T1000 (cell line): Measurements from ENCODE around the gene STS.

ENCODE experiments used
- DNase-seq: peaks from one replicate; lab custom pipeline; 2025; ENCODE audit warnings: mixed read lengths; lab: John Stamatoyannopoulos, UW

Gene STS

DNA sequence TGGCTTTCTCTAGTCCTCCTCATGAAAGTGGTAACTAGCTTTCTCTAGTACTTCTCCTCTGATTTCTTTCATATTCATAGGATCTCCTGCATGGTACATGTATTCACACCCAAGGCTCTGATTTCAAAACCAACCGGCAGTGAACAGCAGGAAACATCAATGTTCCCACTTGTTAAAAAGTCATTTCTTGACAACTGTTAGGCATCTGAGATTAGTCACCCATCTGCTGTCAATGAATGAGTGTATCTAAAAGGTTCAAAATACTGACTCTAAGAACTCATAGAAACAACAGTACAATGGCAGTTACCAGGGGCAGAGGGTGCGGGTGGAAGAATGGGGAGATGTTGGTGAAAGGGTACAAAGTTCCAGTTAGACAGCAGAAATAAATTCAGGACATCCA, 31.9 kb downstream of the STS start:
- no peak for DNase-seq

GRCh38 chrX:7184816-7185215, 37.3 kb downstream of the STS start:
- no peak for DNase-seq

DNA sequence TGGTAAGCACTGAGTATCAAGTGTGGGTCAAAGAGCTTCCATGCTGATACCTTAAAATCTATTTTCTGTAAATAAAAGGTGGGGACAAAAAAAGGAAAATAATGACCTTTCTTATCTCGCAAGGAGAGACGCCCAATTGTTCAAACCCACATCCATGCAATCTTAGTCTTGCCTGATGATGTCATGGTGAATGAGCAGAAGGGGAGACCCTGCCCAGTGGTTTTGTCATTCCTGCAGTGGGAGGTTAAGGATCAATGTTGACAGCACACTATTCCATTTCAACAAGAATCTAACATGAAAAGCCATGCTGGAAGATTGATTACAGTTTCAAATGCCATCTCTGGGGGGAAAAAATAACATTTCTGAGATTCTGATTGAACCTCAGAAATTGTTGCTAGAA, 41.2 kb downstream of the STS start:
- DNase-seq = no peak

DNA sequence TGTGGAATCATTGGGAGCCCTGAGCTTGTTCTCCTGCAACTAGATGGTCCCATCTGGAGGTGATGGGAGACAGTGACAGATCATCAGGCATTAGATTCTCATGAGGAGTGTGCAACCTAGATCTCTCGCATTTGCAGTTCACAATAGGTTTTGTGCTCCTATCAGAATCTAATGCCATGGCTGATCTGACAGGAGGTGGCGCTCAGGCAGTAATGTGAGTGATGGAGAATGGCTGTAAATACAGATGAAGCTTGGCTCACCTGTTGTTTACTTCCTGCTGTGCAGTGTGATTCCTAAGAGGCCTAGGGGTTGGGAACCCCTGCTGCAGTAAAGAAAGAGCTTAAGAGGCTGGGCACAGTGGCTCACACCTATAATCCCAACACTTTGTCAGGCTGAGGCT, 42.6 kb downstream of the STS start:
- DNase-seq = no peak

DNA sequence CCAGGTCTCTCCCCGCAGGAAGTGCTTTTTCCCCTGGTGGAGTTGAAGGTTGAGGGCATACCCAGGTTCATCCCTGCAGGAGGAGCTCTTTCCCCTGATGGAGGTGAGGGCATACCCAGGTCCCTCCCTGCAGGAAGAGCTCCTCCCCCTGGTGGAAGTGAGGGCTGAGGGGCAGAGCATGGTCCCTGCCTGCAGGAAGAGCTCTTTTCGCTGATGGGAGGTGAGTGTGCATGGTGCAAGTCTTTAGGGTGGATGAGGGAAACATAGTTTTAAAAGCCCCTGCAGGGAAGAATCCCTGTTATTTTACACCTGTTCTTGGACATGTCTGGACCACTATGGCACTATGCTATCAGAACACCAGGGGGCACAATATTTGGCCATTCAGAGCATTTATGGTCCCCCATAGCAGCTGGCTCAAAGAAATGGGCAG, 44.2 kb downstream of the STS start:
- no peak for DNase-seq

DNA sequence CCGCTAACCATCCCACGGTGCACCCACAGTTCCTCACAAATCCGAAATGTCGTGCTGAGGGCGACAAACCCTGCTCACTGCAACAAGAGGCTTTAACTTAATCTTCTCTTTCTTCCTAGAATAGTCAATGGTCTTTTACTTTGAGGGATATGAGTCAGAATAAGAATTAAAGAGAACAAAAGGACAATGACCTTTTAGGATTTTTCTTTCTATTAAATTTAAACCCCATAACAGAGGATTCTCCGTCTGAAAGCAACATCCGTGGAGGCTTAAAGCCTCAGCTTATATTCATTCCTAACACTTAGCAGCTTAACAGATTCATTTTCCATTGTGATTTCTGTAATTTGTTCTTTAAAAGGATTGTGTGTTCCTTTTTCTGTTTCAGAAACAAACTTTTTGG, 45.4 kb downstream of the STS start:
- no peak for DNase-seq

DNA sequence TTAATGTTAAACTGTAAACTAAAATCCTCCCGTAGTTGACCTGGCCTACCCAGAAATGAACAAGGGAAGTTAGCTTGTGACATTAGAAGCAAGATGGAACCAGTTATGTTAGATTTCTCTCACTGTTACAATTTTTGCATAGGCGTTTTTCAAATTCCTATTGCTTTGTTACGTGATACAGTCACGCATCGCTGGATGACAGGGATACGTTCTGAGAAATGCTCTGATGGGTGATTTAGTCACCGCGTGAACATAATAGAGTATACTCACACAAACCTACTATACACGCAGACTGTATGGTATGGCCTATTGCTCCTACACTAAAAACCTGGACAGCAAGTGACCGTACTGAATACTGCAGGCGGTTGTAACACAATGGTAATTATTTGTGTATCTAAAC, 47.1 kb downstream of the STS start:
- DNase-seq = no peak
